VCaP (cell line): ENCODE data around the gene TMEM232.

Experiments used
- H3K27ac ChIP-seq: fragments of 450-650 bp; 2 replicates; pipeline ENCODE4 v1.5.1; 2017
- CTCF ChIP-seq: fragments of 450-650 bp; conservative IDR thresholded peaks from 2 replicates; pipeline ENCODE4 v1.5.1; 2017; ENCODE audit warnings: mild to moderate bottlenecking, moderate library complexity

TMEM232 gene

GRCh38 chr5:110726249-110727024 is at the start of gene TMEM232:
TSS of gene TMEM232 (minus strand) at chr5:110726671. CDS start at chr5:110667352, 59,319 bp downstream.
- TF ChIP-seq CTCF, result no peak
- peak within 1 kb of the TSS; percentile 45 for H3K27ac ChIP-seq

- no peak for TF ChIP-seq CTCF
- H3K27ac ChIP-seq, result no peak overlapping the region
These were observed 43.8 kb upstream of the TMEM232 start for GRCh38 chr5:110770286-110770685.

- H3K27ac ChIP-seq, result no peak overlapping the region
- no peak for TF ChIP-seq CTCF
These were observed 42.7 kb upstream of the TMEM232 start for GRCh38 chr5:110769000-110769681.

GRCh38 chr5:110768138-110768860 is 41.8 kb upstream of the TMEM232 start:
- TF ChIP-seq CTCF, result no peak
- no peak overlapping the region for H3K27ac ChIP-seq

- H3K27ac ChIP-seq, result no peak overlapping the region
- TF ChIP-seq CTCF, result no peak
These were observed 33.7 kb upstream of the TMEM232 start for GRCh38 chr5:110760158-110760557.

- peak; percentile 71 for TF ChIP-seq CTCF
- H3K27ac ChIP-seq, result no peak overlapping the region
These were observed 30.8 kb upstream of the TMEM232 start for GRCh38 chr5:110757118-110757729.

- H3K27ac ChIP-seq, result no peak overlapping the region
- no peak for TF ChIP-seq CTCF
These were observed 27.7 kb upstream of the TMEM232 start for GRCh38 chr5:110754181-110754580.
